Pancreas (tissue), 10 donors: ENCODE data around the gene POLR3A. TPM values are rescaled to one million over a fixed set of nuclear protein-coding genes. Genes with fewer than 3 reads are reported as not detected.
A peak's percentile ranks its signal among the peaks of the same experiment; 100 is the strongest.

Source experiments
- ATAC-seq, 4 donors: fragments of 200-7000 bp; cut with Tn5 transposase; one replicate each; pipeline versions ENCODE4 v1.8.0 to v1.9.1; 2020; ENCODE audit warnings: mild to moderate bottlenecking in 4 of 4, moderate library complexity in 4 of 4
- DNase-seq, 6 donors: peaks; one replicate each; pipeline ENCODE4 v3.0.0-alpha.2; 2020
- FAIRE-seq: peaks from 2 replicates; lab custom pipeline; 2012; peaks lifted over from hg19 to GRCh38; lab: Jason Lieb, UNC
- H3K27ac ChIP-seq, 4 donors: fragments of 200-600 bp; sonication (generic); 1 replicate in 3 of 4; 2 replicates in 1 of 4; pipeline versions ENCODE4 v1.5.0 to v1.8.0; 2020
- H3K27me3 ChIP-seq, 4 donors: fragments of 200-600 bp; one replicate each; pipeline ENCODE4 v1.8.0; 2021
- H3K36me3 ChIP-seq, 3 donors: fragments of 200-600 bp; sonication (generic) in 1 of 3; one replicate each; pipeline versions ENCODE4 v1.5.0 to v1.8.0; 2020 to 2021
- H3K4me1 ChIP-seq, 3 donors: fragments of 200-600 bp; one replicate each; pipeline ENCODE4 v1.8.0; 2021
- H3K4me3 ChIP-seq, 4 donors: fragments of 200-600 bp; sonication (generic) in 2 of 4; one replicate each; pipeline versions ENCODE4 v1.5.0 to v1.8.0; 2020 to 2021
- H3K9me3 ChIP-seq, 4 donors: fragments of 200-600 bp; one replicate each; pipeline ENCODE4 v1.8.0; 2021
- WGBS, 2 donors: extraction: QIAGEN DNeasy Blood & Tissue Kit; methylation state at CpG; one replicate each; pipeline ENCODE4 v1.1.7; 2013; 5-methylcytosine and 5-hydroxymethylcytosine counted together
- intact Hi-C, 3 donors: fragments of 100-400 bp; cut with DNase I; formaldehyde crosslinking; loops; one replicate each; pipeline versions ENCODE4 v1.11.1 to v1.14.2; 2022
- polyA plus RNA-seq, 2 donors: library from polyadenylated mRNA; stranded (reverse); fragments of 200-250 nt; gene quantifications; one replicate each; pipeline ENCODE4 v1.2.3, GENCODE V29; 2013
- total RNA-seq, 6 donors: library from RNA; stranded (reverse); fragmentation: NEBNext Ultra II Directional in 4 of 6; extraction: Animal tissue kit (Norgen Biotek cat#: 25700) in 4 of 6; gene quantifications; one replicate each; pipeline versions ENCODE4 v1.2.1 to v1.2.4, GENCODE V29; 2021 to 2023
- TF ChIP-seq, protein P1 (sequence below), 4 donors: fragments of 200-600 bp; sonication (generic) in 3 of 4; IDR thresholded peaks; one replicate each; pipeline versions ENCODE4 v1.5.0 to v1.8.0; 2021; ENCODE audit warnings: antibody characterized with exemption in 4 of 4
- donor health status: healthy with polysubstance abuse.
- donor health status: DM: no; HTN: no; CAD: no; lungs with moderate emphysema.
- donor health status: DM: no; HTN: no; CAD: no.
- donor health status: control.
- donor health status: control.
- donor health status: Bipolar disorder and iron deficiency.
- donor health status: DM: yes; HTN: yes; CAD: no.
- donor health status: DM: no; HTN: no; CAD: no.
- donor health status: DM: no; HTN: no; CAD: no.
- donor health status: DM: yes; HTN: yes; CAD: no.

POLR3A gene
- total and polyA plus RNA-seq, 8 donors = 4.0 to 7.4 (median 5.4) TPM

DNA sequence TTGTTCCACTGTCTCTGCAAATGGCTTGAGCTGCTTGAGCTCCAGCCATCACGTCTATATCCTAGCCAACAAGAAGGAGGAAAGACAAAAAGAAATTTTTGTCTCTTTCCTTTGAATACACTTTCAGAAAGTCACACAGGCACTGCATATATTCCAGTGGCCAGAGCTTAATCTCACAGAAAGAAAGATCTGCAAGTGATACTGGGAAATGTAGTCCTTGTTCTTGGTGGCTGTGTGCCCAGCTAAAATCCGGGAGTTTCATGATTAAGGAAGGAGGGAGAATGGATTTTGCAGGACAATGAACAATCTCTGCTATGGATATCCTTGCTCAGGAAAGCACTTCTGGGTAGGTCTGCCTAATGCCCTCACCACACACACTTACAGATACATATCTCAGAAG lies 83.2 kb downstream of the POLR3A start:
- Histone ChIP-seq H3K4me1 (no peaks in the 10 kb centered on the region), H3K9me3 (no peaks in the 10 kb centered on the region), H3K27me3 (no peaks in the 10 kb centered on the region), H3K27ac (no peak overlapping the region), H3K36me3 (no peaks in the 10 kb centered on the region), H3K4me3 (no peak overlapping the region)
- intact Hi-C loops = no loop called here
- no peak for FAIRE-seq
- TF ChIP-seq, protein P1, sequence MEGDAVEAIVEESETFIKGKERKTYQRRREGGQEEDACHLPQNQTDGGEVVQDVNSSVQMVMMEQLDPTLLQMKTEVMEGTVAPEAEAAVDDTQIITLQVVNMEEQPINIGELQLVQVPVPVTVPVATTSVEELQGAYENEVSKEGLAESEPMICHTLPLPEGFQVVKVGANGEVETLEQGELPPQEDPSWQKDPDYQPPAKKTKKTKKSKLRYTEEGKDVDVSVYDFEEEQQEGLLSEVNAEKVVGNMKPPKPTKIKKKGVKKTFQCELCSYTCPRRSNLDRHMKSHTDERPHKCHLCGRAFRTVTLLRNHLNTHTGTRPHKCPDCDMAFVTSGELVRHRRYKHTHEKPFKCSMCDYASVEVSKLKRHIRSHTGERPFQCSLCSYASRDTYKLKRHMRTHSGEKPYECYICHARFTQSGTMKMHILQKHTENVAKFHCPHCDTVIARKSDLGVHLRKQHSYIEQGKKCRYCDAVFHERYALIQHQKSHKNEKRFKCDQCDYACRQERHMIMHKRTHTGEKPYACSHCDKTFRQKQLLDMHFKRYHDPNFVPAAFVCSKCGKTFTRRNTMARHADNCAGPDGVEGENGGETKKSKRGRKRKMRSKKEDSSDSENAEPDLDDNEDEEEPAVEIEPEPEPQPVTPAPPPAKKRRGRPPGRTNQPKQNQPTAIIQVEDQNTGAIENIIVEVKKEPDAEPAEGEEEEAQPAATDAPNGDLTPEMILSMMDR (IDR thresholded peaks at IDR 0.05) = no peak
- no peak for ATAC-seq
- DNase-seq = no peak
- 28 to 40% methylated on average over 2 of the region's 2 CpGs for WGBS, 2 donors

DNA sequence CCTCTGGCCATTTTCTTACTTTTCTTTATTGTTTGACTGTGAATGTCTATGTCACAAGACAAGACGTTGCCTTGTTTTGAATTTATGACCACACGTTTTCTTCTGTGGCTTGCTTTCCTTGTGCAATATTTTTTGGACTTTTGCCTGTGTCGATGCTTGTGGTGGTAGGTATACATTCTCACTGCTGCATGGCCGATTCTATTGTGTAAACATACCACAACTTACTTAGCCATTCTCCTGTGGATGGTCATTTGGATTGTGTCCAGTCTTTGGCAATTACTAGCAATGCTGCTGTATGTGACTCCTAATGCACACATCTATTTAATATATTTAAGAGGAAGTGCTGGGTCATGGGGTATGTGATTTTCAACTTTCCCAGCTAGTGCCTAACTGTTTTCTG lies 84.8 kb downstream of the POLR3A start:
- DNase-seq = no peak
- TF ChIP-seq, protein P1 (IDR thresholded peaks at IDR 0.05) = no peak
- Histone ChIP-seq H3K27me3 (no peaks in the 10 kb centered on the region), H3K4me1 (no peaks in the 10 kb centered on the region), H3K36me3 (no peaks in the 10 kb centered on the region), H3K27ac (no peak overlapping the region), H3K9me3 (no peaks in the 10 kb centered on the region), H3K4me3 (no peak overlapping the region)
- ATAC-seq = no peak
- 40 to 55% methylated on average over 4 of the region's 4 CpGs for WGBS, 2 donors
- intact Hi-C loops = no loop called here
- no peak for FAIRE-seq

DNA sequence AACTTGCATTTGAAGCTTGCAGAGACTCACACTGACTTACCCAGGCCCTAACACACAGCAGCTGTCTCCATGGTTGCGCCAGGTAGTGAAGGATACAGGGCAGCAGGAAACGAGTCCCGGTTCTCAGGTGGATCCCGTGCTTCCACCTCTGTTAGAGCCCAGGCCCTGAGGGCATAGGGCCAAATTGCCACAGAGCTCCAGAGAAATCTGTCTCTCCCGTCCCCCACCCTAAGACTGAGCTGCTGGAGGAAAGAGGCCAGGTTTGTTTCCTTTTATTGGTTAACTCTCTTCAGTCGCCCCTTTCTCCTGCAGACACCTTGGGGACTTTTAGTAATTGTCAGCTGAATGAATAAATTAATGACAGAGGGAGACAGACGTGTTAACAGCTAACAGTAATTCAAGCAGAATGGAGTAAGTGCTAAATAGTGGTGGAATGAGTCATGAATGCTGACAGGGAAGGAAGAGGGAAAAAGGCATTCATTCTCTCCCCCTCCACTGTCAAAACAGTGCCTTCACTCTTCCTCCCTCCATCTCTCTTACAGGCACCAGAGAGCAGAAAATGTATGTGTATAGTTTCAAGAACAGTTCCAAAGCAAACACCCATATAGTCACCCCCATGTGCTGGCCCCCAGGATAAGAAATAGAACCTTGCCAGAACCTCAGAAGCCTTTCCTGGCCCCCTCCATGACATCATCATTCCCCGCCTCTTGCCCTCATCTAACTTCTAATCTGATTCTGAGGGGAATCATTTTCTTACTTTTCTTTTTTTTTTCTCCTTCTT lies 86.0 kb downstream of the POLR3A start:
- Histone ChIP-seq H3K4me3 (no peak overlapping the region), H3K9me3 (no peaks in the 10 kb centered on the region), H3K27ac (peak overlapping the region in 1 of 4 donors; percentile 35), H3K27me3 (no peaks in the 10 kb centered on the region), H3K4me1 (no peaks in the 10 kb centered on the region), H3K36me3 (no peaks in the 10 kb centered on the region)
- ATAC-seq = peak in 3 of 4 donors; percentile 69 to 84 (median 70)
- peak in 1 of 6 donors; percentile 21 for DNase-seq
- intact Hi-C loops = no loop called here
- TF ChIP-seq, protein P1 (IDR thresholded peaks at IDR 0.05) = no peak
- no peak for FAIRE-seq
- 54 to 56% methylated on average over 8 of the region's 8 CpGs for WGBS, 2 donors

DNA sequence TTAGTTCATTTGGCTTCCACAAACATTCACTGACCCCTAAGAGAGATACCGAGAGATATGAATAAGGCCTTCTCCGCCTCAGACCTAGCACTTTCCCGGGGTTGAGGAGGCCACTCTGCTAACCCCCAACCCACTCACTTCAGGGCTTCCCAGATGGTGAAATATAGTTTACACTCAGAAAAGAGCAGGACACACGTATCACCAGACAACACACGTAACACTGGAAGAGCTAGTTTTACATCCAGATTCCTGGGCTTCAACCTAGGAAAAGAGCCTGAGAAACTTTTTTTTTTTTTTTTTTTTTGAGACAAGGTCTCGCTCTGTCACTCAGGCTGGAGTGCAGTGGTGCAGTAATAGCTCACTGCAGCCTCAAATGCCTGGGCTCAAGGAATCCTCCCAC lies 87.5 kb downstream of the POLR3A start:
- TF ChIP-seq, protein P1 (IDR thresholded peaks at IDR 0.05) = no peak
- intact Hi-C loops = no loop called here
- ATAC-seq = no peak

DNA sequence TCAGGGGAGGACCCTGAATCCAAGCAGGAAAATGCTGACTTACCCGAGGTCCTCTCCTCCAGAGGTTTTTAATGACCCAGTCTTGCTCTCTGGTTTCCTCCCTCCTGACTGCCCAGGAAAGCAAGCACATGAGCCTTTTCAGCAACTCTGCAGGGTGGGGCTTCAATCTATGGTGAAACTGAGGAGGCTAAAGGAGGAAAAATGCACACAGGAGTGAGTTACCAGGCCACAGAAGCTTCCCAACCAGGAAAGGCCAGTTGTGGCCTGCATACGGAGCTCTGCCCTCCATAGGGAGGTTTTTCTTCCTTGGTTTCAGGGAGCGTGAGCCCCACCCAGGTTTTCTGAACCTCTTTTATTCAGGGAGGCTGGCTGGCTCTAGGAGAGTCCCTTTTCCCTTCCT lies 88.7 kb downstream of the POLR3A start:
- intact Hi-C loops = no loop called here
- H3K4me1 ChIP-seq = no peaks in the 10 kb centered on the region
- DNase-seq = no peak
- 72 to 76% methylated on average over 3 of the region's 3 CpGs for WGBS, 2 donors
- TF ChIP-seq, protein P1 (IDR thresholded peaks at IDR 0.05) = no peak
- ATAC-seq = no peak
- H3K9me3 ChIP-seq = no peaks in the 10 kb centered on the region
- no peak for FAIRE-seq
- H3K36me3 ChIP-seq = no peaks in the 10 kb centered on the region
- H3K27me3 ChIP-seq = no peaks in the 10 kb centered on the region
- H3K4me3 ChIP-seq = no peak overlapping the region
- H3K27ac ChIP-seq = no peak overlapping the region

More for the DNA sequence above, 87.5 kb downstream of the POLR3A start:
- 86 to 89% methylated on average over 6 of the region's 6 CpGs for WGBS, 2 donors
- H3K36me3 ChIP-seq = no peaks in the 10 kb centered on the region
- FAIRE-seq = no peak
- no peak overlapping the region for H3K27ac ChIP-seq
- H3K9me3 ChIP-seq = no peaks in the 10 kb centered on the region
- DNase-seq = no peak
- no peak overlapping the region for H3K4me3 ChIP-seq
- H3K27me3 ChIP-seq = no peaks in the 10 kb centered on the region
- no peaks in the 10 kb centered on the region for H3K4me1 ChIP-seq
